Amygdala (tissue), 56 donors: ENCODE data around the gene EPHA4.

Source experiments
- DNase-seq, 56 donors: peaks; one replicate each; lab custom pipeline; 2025; lab: John Stamatoyannopoulos, UW

The EPHA4 gene

GRCh38 chr2:221482666-221483455 is 89.2 kb downstream of the EPHA4 start:
- DNase-seq, result peak in 5 of 56 donors; percentile 4 to 49 (median 20)

- DNase-seq, result no peak
Measured at GRCh38 chr2:221480821-221481220, 91.3 kb downstream of the EPHA4 start.

GRCh38 chr2:221480163-221480562 is 91.9 kb downstream of the EPHA4 start:
- no peak for DNase-seq

GRCh38 chr2:221478485-221478863 is 93.6 kb downstream of the EPHA4 start:
- DNase-seq, result peak in 1 of 56 donors; percentile 4

- no peak for DNase-seq
Measured at GRCh38 chr2:221477714-221478484, 94.2 kb downstream of the EPHA4 start.

GRCh38 chr2:221476195-221476594 is 95.9 kb downstream of the EPHA4 start:
- DNase-seq, result no peak

GRCh38 chr2:221473451-221473850 is 98.7 kb downstream of the EPHA4 start:
- no peak for DNase-seq

GRCh38 chr2:221468317-221468716 is 103.8 kb downstream of the EPHA4 start:
- no peak for DNase-seq

- peak in 2 of 56 donors; percentile 4 to 11 for DNase-seq
Measured at GRCh38 chr2:221467610-221468009, 104.5 kb downstream of the EPHA4 start.

- DNase-seq, result no peak
Measured at GRCh38 chr2:221466744-221467143, 105.4 kb downstream of the EPHA4 start.

GRCh38 chr2:221465776-221466175 is 106.3 kb downstream of the EPHA4 start:
- no peak for DNase-seq

- DNase-seq, result no peak
Measured at GRCh38 chr2:221464971-221465370, 107.1 kb downstream of the EPHA4 start.

GRCh38 chr2:221463241-221463896 is 108.7 kb downstream of the EPHA4 start:
- DNase-seq, result no peak

- no peak for DNase-seq
Measured at GRCh38 chr2:221461901-221462300, 110.2 kb downstream of the EPHA4 start.

- no peak for DNase-seq
Measured at GRCh38 chr2:221460136-221460535, 112.0 kb downstream of the EPHA4 start.

GRCh38 chr2:221458578-221458977 is 113.5 kb downstream of the EPHA4 start:
- DNase-seq, result no peak

- no peak for DNase-seq
Measured at GRCh38 chr2:221455214-221455613, 116.9 kb downstream of the EPHA4 start.

- DNase-seq, result no peak
Measured at GRCh38 chr2:221454459-221455105, 117.5 kb downstream of the EPHA4 start.

- DNase-seq, result no peak
Measured at GRCh38 chr2:221451862-221452788, 120.0 kb downstream of the EPHA4 start.

- no peak for DNase-seq
Measured at GRCh38 chr2:221450280-221450679, 121.8 kb downstream of the EPHA4 start.
